Fibroblast of the conjunctiva (primary cell): Measurements from ENCODE around the gene TMEM170B.

Experiments
- DNase-seq: peaks from one replicate; pipeline ENCODE4 v3.0.0-alpha.2; 2010; ENCODE audit warnings: low read depth

TMEM170B gene

DNA sequence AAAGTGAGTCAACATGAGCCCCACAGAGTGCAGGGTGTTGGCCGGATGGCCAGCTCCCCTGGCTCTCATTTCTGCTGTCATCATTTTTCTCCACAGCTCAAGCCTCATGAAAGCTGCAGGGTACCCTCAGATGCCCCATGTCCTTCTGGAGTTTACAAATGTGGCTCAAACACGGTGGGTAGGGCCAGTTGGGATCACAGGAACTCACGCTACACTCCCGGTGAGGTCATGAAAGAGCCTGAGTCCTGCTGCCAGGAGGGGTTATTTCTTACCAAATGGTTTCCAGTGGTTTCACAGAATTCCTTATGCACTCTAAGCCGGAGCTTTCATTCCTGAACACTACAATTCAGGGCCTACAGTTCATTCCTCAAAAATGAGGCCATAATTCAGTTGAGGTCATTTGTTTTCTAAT is 78.7 kb downstream of the TMEM170B start:
- DNase-seq = peak; percentile 20

DNA sequence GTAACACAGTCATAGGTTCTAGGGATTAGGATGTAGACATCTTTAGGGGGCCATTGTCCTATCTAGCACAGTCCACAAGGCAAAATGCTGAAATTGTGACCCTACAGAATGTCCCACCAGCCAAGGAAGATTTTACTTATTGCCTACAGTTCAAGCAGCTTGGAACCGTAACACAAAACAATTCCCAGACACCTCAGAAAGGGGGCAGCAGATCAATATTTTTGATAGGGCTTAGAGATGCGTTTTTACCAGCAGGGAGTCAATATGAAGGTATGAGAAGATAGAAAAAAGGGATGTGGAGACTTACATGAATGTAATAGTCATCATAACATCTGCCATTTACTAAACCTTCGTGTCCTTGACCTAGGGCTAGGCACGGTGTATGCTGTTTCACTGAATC is 81.0 kb downstream of the TMEM170B start:
- no peak for DNase-seq

DNA sequence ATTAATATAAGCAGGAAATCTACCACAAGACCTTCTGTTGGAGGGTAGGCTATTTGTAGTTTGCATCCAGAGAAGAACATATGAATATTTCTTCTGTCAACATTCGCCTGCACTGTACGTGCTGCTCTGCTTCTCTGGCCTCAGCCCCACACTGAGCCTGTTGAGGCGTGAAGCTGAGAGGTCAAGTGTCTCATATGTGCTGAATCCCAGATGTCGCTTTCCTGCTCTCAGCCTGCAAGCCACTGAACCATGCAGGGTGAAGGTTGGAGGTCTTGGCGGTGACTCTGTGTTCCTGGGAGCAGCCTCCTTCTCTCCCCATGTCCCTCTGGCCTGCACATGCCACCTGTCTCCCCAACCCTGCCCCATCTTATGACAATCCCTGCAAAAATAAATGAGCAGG is 83.6 kb downstream of the TMEM170B start:
- DNase-seq = no peak

DNA sequence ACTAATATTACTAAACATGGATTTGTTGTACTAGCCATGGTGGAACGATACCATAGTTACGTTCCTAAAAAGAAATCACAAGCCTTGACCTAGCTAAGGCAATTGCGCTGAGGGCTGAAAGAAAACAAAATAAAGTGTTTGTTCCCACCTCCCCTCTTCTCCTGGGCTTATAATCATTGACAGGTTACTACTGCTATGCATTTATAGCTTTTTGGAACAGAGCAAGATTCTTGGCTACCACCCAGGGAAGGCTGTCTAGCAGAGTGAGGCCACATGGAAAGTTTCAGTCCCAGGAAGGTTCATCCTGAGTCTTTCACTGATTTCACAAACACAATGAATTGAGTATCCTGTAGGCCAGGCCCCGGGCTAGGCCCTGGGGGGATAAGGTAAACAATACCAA is 84.6 kb downstream of the TMEM170B start:
- DNase-seq = no peak

DNA sequence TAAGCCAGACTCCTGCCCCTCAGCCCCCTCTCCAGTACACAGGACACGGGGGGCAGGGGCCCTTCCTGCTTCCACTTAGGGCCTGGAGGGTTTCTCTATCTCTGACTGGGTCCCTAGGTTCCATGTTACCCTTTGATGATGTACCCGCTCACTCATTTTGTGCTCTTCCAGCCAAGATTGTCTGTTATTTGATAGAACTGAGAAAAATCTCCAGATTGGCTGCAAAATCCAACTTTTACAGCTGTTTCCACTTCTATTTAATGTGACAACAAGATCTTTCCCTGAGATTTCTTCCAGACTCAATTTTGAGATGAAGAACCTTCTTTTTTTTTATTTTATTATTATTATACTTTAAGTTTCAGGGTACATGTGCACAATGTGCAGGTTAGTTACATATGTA is 85.7 kb downstream of the TMEM170B start:
- no peak for DNase-seq

DNA sequence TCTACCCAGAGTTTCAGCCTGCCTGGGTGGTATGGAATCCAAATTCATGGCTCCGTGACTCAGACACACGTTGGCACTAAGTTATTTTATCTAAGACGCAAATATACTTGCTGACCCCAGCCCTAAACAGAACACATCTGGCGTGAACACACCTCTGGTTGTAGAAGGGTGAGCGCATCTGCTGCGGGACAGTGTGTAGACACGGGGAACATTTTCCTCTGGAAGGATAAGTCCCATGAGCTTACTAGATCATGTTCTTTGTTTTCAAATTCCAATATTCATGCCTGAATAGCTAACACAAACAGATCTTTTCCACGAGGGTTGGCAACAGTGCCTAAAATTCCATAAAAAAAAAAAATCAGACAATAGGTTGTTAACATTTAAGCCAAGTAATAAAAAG is 87.8 kb downstream of the TMEM170B start:
- DNase-seq = no peak

DNA sequence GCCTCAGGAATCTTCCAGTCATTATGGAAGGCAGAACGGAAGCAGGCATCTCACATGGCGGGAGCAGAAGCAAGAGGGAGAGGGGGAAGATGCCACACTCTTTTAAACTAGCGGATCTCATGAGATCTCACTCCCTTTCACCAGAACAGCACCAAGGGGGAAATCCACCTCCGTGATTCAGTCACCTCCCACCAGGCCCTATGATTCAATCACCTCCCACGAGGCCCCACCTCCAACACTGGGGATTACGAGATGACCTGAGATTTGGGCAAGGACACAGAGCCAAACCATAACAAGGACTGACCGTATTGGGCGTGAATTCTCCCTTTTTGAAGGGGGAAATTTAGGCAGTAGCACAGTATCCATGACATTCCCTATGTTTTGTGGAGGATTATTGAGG is 88.8 kb downstream of the TMEM170B start:
- DNase-seq = no peak

DNA sequence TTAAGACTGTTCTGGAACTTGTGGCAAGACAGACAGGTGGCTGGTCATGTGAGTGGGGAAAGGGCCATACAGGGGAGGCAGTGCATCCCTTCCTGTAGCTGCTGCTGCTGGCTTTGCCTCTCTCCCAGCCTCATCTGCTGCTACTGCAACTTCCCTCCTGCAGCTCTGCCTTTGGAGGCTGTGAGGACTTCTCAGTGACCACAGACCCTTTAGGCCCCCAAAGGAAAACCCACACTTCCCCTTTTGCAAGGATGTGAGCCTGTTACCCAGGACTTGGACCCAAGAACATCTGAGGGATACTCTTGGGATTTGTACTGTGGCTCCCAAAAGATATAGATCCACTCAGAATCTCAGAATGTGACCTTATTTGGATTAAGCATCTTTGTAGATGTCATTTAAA is 91.0 kb downstream of the TMEM170B start:
- DNase-seq = no peak

DNA sequence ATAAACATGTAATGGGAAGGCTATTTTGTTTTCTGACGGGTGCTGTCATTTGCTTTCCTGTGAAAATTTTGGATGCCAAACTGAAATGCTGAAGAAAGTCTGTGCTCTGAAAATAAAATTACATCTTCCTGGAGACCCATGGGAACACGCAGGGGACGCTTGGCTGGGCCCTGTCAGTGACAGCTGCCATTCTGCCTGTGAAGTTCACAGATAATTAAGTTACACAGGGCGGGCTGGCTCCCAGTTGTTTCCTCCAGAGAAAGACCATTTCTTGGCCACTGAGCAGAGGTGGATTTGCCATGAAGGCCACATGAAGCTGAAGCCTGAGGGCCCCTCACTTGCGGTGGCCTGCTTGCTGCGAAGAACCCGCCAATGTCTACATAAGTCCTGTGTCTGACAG is 93.5 kb downstream of the TMEM170B start:
- no peak for DNase-seq

DNA sequence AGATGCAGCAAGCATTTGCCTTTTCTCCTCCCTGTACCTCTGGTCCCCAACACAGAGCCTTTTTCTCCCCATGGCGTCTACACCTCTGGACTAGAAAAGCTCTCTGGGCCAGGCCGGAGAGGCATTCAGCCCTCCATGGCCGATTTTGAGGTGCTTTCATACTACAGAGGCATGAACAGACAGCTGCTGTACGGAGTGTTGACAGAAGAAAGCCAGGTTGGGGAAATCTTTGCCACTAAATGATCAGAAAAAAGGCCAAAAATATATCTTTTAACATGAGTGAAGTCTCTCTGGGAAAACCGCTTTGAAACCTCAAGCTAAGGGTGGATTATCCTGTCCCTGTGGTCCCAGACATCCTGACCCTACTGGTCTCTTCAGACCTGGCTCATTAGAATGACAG is 94.0 kb downstream of the TMEM170B start:
- DNase-seq = no peak

DNA sequence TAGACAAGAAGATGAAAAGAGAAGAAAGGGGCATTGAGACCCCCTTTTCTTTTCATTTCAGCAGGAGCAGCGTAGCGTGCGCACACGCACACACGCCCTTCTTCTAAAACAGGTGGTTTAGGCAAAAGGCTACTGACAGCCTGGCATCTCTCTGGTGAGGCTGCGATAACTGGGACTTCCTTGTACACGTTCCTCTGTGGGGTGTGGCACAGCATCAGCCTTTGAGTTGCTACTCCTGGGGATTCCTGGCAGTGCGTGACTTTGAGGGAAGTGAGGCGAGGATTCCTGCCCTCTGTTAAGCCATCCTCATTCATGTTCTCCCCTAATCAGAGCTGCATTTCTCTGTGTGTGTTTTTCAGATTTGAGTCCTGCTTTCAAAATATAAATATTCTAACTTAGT is 94.7 kb downstream of the TMEM170B start:
- DNase-seq = no peak

DNA sequence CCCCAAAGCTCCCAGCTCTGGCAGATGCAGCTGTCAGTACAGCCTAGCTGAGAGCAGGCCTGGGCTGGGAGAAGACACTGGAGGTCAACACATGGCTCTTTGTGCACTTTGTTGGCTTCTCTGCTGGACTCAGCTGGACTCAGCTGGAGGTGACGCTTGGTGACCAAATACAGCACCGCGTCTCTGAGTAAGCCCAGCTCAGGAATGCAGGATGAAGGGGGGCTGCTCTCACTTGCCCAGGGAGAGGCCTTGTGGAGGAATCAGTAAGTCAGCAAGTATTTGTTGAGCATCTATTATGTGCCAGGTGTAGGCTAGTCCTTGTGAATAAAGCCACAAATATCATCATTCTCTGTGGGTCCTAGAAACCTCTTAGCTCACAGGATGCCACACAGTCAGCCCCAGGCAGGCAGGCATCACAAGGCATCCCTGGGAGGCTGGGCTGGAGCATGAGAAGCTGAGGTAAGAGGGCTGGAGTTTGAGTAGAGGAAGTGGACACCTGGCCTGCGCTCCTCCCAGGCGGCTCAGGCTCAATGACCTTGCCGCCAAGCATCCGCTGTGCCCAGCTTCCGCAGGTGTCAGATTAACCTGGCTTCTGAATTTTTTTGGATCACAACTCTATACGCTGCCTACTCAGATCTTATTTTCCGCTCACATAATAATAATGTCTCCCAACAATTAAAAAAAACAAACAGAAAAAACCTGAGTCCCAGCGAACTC is 95.4 kb downstream of the TMEM170B start:
- DNase-seq = no peak
